Measurements from ENCODE around the gene MPC2.
"Not testable (repeated sequence)": the region's sequence is repeated elsewhere in the genome, so short reads cannot be mapped to it uniquely, and the experiment has no call there.

MPC2 gene

DNA sequence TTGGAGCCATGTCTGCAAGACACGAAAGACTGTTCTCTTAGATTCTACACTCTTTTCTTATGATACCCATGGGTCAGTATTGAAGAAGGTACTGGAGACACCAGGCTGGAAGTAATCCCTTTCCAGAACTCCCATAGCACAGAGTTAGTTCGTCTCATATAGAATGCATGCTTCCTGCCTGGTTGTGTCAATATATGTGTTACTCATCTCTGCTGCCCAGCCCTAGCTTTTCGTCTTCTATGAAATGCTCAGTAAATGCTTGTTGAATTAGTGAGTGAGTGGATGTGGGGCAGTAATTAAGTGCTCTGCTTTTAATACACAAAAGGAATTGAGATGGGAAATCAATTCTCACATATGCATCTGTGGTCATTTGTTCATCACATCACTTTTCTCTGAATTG, 55.1 kb downstream of the MPC2 start:
- DNase-seq (ENCODE audit: low read depth, low spot score): no peak
- TF ChIP-seq FOXP2 (optimal IDR thresholded peaks at IDR 0.05; ENCODE audit: control extremely low read depth, extremely low read length, insufficient read depth): no peak
- TF ChIP-seq EZH2 (IDR thresholded peaks at IDR 0.05): no peak
- TF ChIP-seq POLR2AphosphoS5 (IDR thresholded peaks at IDR 0.05; ENCODE audit: borderline replicate concordance, low read depth, low read length): no peak
- no peaks in the 10 kb centered on the region for H3K36me3 ChIP-seq (ENCODE audit: insufficient read depth, low read length)
- H3K9me3 ChIP-seq (ENCODE audit: low read depth, low read length): no peaks in the 10 kb centered on the region
- no peak overlapping the region for H3K27ac ChIP-seq
- H3K4me3 ChIP-seq: no peak overlapping the region
- no peak overlapping the region for H3K9ac ChIP-seq (ENCODE audit: insufficient read length)

DNA sequence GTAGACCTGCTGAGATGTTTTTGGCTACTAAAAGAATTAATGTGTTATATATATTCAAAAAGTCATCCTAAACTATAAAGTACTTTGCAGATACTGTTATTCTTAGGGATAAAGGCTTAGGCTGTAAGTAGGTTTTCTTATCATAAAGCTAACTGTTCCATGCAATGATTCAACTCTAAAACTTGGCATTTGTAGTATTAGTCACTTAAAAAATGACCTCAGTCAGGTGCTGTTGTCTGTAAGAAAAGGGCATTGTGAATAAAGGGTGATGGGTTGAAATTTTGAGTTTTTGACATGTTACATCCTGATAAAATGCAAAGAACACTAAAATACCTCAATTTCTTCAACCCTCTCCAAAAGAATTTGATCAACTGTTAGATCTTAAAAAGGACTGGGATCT, 55.8 kb downstream of the MPC2 start:
- Histone ChIP-seq H3K36me3 (ENCODE audit: insufficient read depth, low read length) (no peaks in the 10 kb centered on the region), H3K27ac (no peak overlapping the region), H3K9me3 (ENCODE audit: low read depth, low read length) (no peaks in the 10 kb centered on the region), H3K4me3 (no peak overlapping the region), H3K9ac (ENCODE audit: insufficient read length) (no peak overlapping the region)
- DNase-seq (ENCODE audit: low read depth, low spot score): no peak
- TF ChIP-seq POLR2AphosphoS5 (IDR thresholded peaks at IDR 0.05; ENCODE audit: borderline replicate concordance, low read depth, low read length): no peak
- TF ChIP-seq EZH2 (IDR thresholded peaks at IDR 0.05): no peak
- no peak for TF ChIP-seq FOXP2 (optimal IDR thresholded peaks at IDR 0.05; ENCODE audit: control extremely low read depth, extremely low read length, insufficient read depth)

DNA sequence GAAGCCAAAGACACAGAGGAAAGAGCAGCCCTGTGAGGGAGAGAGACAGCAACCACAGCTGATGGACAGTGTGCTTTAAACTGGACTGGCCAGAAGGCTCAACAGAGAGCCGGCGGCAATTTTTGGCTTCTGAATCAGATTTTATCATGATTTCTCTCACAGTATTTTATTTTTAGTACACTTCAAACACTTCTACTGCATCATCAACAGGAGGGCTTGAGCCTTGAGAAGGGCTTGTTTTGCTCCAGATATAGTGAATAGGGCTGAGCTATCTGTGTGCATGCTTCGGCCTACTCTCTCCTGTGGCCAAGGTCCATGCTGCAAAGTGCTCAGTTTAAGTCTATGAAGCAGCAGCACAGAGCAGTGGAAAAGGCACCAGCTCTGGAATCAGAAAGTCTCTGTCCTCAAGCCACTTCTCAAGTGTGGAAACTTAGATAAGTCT, 56.3 kb downstream of the MPC2 start:
- Histone ChIP-seq H3K9ac (ENCODE audit: insufficient read length) (no peak overlapping the region), H3K27ac (no peak overlapping the region), H3K4me3 (no peak overlapping the region), H3K9me3 (ENCODE audit: low read depth, low read length) (no peaks in the 10 kb centered on the region), H3K36me3 (ENCODE audit: insufficient read depth, low read length) (no peaks in the 10 kb centered on the region)
- TF ChIP-seq POLR2AphosphoS5 (IDR thresholded peaks at IDR 0.05; ENCODE audit: borderline replicate concordance, low read depth, low read length) (no peak), FOXP2 (optimal IDR thresholded peaks at IDR 0.05; ENCODE audit: control extremely low read depth, extremely low read length, insufficient read depth) (no peak), EZH2 (IDR thresholded peaks at IDR 0.05) (no peak)
- DNase-seq (ENCODE audit: low read depth, low spot score): no peak

DNA sequence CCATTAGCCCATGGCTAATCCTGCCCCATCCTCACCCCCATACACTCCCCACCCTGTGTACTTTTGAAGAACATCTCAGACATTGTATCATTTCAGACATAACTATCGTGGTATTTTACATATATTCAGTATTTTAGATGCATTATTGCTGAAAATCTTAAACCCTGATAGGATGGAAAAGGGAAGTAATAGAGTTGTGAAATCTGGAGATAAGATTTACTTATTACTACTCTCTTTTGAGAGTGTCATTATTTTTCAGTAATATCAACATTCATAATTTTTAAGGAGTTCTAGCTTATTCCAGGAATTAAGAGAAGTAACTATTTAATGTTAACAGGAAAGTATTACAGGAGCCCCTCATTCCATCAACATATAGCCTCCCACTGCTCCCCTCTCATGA, 57.4 kb downstream of the MPC2 start:
- Histone ChIP-seq H3K36me3 (ENCODE audit: insufficient read depth, low read length) (no peaks in the 10 kb centered on the region), H3K4me3 (no peak overlapping the region), H3K9ac (ENCODE audit: insufficient read length) (no peak overlapping the region), H3K27ac (no peak overlapping the region), H3K9me3 (ENCODE audit: low read depth, low read length) (no peaks in the 10 kb centered on the region)
- no peak for DNase-seq (ENCODE audit: low read depth, low spot score)
- TF ChIP-seq EZH2 (IDR thresholded peaks at IDR 0.05): no peak

DNA sequence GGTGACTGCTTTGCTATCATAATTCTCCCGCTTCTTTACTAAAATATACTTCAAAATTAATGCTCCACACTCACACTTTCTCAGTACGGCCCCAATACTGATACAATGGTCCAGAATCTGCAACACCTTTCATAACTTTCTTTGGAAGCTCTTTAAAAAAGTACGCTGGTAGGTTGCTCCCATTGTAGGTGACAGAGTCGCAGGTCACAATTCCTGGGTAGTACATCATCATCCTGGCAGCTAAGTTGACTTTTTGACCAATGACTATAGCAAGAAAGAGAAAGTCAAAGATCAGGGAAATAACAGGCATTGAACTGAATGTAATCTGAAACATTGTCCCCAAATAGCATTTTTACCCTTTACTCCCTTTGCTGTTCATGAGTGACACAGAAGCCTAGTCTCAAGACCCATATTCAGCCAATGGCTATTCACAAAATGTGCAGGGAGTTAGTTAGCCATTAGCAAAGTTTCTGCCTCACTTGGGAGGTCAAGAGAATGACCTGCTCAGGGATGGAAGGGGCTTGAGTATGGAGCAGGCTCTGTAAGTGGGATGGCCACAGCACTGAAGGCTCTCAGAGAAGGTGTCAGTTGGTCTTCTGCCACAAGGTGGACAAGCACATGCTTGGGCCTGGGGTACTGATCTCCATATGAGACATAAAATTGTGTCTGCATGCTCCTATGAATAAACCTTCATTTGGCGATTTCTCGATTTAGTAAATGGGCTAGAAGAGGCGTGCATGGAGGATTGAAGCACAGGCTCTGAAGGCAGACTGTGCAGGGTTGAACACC, 58.3 kb downstream of the MPC2 start:
- DNase-seq (ENCODE audit: low read depth, low spot score): no peak
- no peaks in the 10 kb centered on the region for H3K9me3 ChIP-seq (ENCODE audit: low read depth, low read length)
- H3K4me3 ChIP-seq: no peak overlapping the region
- H3K9ac ChIP-seq (ENCODE audit: insufficient read length): no peak overlapping the region
- no peak for TF ChIP-seq EZH2 (IDR thresholded peaks at IDR 0.05)
- TF ChIP-seq FOXP2 (optimal IDR thresholded peaks at IDR 0.05; ENCODE audit: control extremely low read depth, extremely low read length, insufficient read depth): no peak
- no peak for TF ChIP-seq POLR2AphosphoS5 (IDR thresholded peaks at IDR 0.05; ENCODE audit: borderline replicate concordance, low read depth, low read length)
- H3K36me3 ChIP-seq (ENCODE audit: insufficient read depth, low read length): no peaks in the 10 kb centered on the region
- H3K27ac ChIP-seq: no peak overlapping the region

DNA sequence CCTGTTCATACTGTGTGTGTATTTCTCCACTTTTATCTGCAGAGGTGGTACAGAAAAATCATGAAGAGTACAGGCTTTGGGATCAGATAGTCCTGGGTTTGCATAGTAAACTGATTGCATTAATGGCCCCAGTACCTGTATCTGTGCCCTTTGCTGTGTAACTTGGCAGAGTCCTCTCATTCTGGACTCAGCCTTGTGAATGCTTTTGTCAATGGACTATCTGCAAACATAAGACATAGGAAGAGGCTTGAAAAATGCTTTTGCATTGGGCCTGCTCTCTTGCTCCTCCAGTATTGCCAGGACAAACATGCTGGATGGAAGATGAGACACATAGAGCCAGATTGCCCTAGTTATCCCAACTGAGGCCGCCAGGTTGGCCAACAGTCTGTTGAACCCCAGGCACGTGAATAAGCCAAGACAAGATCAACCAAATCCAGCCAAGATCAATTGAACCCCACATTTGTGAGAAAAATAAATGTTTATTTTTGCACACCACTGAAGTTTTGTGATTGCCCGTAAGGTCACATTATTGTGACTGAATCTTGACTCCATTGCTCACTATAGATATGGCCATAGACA, 60.2 kb downstream of the MPC2 start:
- no peak for TF ChIP-seq EZH2 (IDR thresholded peaks at IDR 0.05)
- no peak for TF ChIP-seq FOXP2 (optimal IDR thresholded peaks at IDR 0.05; ENCODE audit: control extremely low read depth, extremely low read length, insufficient read depth)
- TF ChIP-seq POLR2AphosphoS5 (IDR thresholded peaks at IDR 0.05; ENCODE audit: borderline replicate concordance, low read depth, low read length): no peak
- Histone ChIP-seq H3K36me3 (ENCODE audit: insufficient read depth, low read length) (no peaks in the 10 kb centered on the region), H3K27ac (no peak overlapping the region), H3K9me3 (ENCODE audit: low read depth, low read length) (no peaks in the 10 kb centered on the region), H3K4me3 (no peak overlapping the region), H3K9ac (ENCODE audit: insufficient read length) (no peak overlapping the region)
- no peak for DNase-seq (ENCODE audit: low read depth, low spot score)

DNA sequence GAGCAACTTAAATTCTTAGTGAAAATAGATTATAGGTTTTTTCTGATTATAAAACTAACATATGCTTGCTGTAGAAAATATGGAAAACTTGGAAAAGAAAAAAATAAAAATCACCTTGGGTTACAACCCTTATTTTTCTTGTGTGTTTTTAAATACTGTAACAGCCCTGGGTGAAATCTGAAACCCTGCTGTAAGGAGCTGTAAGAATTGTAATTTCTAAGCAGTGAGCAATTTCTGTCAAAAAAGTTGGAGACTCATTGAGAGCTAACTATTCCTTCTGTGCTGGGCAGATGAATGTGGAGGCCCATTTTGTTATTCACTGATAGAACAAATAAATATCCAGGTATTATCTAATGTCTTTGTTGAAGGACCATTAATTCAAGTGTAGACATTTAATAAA, 65.5 kb downstream of the MPC2 start:
- Histone ChIP-seq H3K36me3 (ENCODE audit: insufficient read depth, low read length) (no peaks in the 10 kb centered on the region), H3K4me3 (no peak overlapping the region), H3K9me3 (ENCODE audit: low read depth, low read length) (no peaks in the 10 kb centered on the region), H3K9ac (ENCODE audit: insufficient read length) (no peak overlapping the region), H3K27ac (no peak overlapping the region)
- no peak for TF ChIP-seq POLR2AphosphoS5 (IDR thresholded peaks at IDR 0.05; ENCODE audit: borderline replicate concordance, low read depth, low read length)
- TF ChIP-seq EZH2 (IDR thresholded peaks at IDR 0.05): no peak
- no peak for TF ChIP-seq FOXP2 (optimal IDR thresholded peaks at IDR 0.05; ENCODE audit: control extremely low read depth, extremely low read length, insufficient read depth)
- DNase-seq (ENCODE audit: low read depth, low spot score): no peak

DNA sequence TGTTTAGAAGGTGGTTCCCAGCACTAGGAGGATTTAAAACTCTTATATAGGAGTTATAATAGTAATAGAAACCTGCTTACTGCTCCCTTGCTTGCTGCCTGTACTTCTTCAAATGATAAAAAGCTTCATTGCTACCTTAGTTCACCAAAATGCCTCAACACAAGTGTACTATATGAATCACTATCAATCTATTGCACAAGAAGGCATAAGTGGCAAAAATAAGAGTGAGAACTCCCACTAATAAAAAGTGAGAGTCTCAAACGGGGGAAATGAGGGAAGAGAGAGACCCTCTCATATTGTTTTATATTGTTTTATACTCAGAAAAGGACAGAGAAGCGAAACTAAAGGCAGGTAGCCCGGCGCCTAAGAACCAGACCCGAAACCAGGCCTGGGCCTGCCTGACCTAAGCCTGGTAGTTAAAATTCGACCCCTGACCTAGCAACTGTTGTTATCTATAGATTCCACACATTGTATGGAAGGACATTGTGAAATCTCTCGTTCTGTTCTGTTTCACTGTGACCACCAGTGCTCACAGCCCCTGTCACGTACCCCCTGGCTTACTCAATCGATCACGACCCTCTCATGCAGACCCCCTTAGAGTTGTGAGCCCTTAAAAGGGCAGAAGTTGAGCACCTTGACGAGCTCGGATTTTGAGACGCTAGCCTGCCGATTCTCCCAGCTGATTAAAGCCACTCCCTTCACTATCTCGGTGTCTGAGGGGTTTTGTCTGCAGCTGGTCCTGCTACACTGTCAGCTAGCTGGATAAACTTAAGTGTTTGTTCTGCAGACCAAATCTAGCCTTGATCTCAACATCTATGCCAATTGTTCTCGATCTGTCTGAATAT, 67.5 kb downstream of the MPC2 start:
- not testable (repeated sequence) for H3K9me3 ChIP-seq (ENCODE audit: low read depth, low read length); H3K9ac ChIP-seq (ENCODE audit: insufficient read length); H3K36me3 ChIP-seq (ENCODE audit: insufficient read depth, low read length); H3K4me3 ChIP-seq; DNase-seq (ENCODE audit: low read depth, low spot score); H3K27ac ChIP-seq

DNA sequence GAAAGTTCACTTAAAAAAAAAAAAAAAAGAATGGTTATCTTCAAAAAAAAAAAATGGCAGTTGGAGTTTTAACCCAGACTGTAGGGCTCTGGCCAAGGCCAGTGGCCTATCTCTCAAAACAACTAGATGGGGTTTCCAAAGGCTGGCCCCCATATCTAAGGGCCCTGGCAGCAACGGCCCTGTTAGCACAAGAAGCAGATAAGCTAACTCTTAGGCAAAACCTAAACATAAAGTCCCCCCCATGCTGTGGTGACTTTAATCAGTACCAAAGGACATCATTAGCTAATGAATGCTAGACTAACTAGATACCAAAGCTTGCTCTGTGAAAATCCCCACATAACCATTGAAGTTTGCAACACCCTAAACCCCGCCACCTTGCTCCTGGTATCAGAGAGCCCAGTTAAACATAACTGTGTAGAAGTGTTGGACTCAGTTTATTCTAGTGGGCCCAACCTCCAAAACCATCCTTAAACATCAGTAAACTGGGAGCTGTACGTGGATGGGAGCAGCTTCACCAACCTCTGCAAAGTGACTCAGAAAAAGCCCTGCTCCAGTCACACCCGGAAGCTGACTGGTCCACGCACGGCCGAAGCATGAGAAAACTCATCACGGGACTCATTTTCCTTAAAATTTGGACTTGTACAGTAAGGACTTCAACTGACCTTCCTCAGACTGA, 70.0 kb downstream of the MPC2 start:
- not testable (repeated sequence) for H3K9ac ChIP-seq (ENCODE audit: insufficient read length); H3K27ac ChIP-seq

More for the DNA sequence above, 70.0 kb downstream of the MPC2 start:
- H3K4me3 ChIP-seq; DNase-seq (ENCODE audit: low read depth, low spot score); H3K9me3 ChIP-seq (ENCODE audit: low read depth, low read length); H3K36me3 ChIP-seq (ENCODE audit: insufficient read depth, low read length): not testable (repeated sequence)
